K562 (cell line): ENCODE data around the gene PIGB. TPM values are rescaled to one million over a fixed set of nuclear protein-coding genes. Genes with fewer than 3 reads are reported as not detected.

ENCODE experiments used
- ATAC-seq: fragments of 200-7000 bp; cut with Tn5 transposase; 3 replicates; pipeline ENCODE4 v1.9.1; 2020; ENCODE audit warnings: moderate library complexity
- BruUV-seq: library from RNA; stranded (reverse); fragments of 400-500 nt; replicated peaks from 2 replicates; lab custom pipeline; 2021; lab: Mats Ljungman, UMichigan
- CTCF ChIA-PET: fragments of 300-600 bp; formaldehyde crosslinking; extraction: SDS; loops from one replicate; lab custom pipeline; 2021; ENCODE audit warnings: low intra/inter-chr PET ratio; lab: Yijun Ruan, JAX
- POLR2A ChIA-PET: fragments of 300-600, 350-650 bp; sonication (Branson Sonifier 250); formaldehyde crosslinking; extraction: SDS; loops from one replicate; lab custom pipeline; 2021; ENCODE audit warnings: antibody characterized with exemption, inconsistent platforms; lab: Yijun Ruan, JAX
- DNase-seq, 4 experiments: peaks; one replicate each; pipeline versions ENCODE4 v3.0.0 to v3.0.0-alpha.2; 2011 to 2018; ENCODE audit warnings: low spot score in 3 of 4, mixed read lengths in 3 of 4; ENCODE audit errors: extremely low read depth in 1 of 4
- FAIRE-seq: peaks from 2 replicates; lab custom pipeline; 2011; peaks lifted over from hg19 to GRCh38; lab: Jason Lieb, UNC
- H2AFZ ChIP-seq: 2 replicates; pipeline ENCODE4 v1.6.0; 2011; ENCODE audit warnings: low read depth, low read length, control low read depth, inconsistent platforms
- H3K27ac ChIP-seq: fragments of 200-600 bp; 3 replicates; pipeline ENCODE4 v1.8.0; 2011; ENCODE audit warnings: low read depth, mild to moderate bottlenecking, control low read depth, inconsistent platforms, low read length, moderate library complexity, mixed read lengths; ENCODE audit errors: extremely low read depth
- H3K27me3 ChIP-seq, 2 experiments: fragments of 300-600 bp in 1 of 2; 2 replicates in 1 of 2; 3 replicates in 1 of 2; pipeline versions ENCODE4 v1.6.0 to v1.8.0; 2011; ENCODE audit warnings: inconsistent platforms in 2 of 2, low read length in 2 of 2, mild to moderate bottlenecking in 1 of 2, mixed read lengths in 1 of 2, moderate library complexity in 1 of 2; ENCODE audit not compliant: control insufficient read depth in 2 of 2, insufficient read depth in 2 of 2
- H3K36me3 ChIP-seq: fragments of 300-600 bp; 3 replicates; pipeline ENCODE4 v1.8.0; 2011; ENCODE audit warnings: mild to moderate bottlenecking, low read length, inconsistent platforms; ENCODE audit not compliant: control insufficient read depth, insufficient read depth
- H3K4me1 ChIP-seq, 2 experiments: fragments of 200-600 bp in 1 of 2; replicated peaks in 1 of 2; 2 replicates in 1 of 2; 3 replicates in 1 of 2; pipeline versions ENCODE4 v1.5.1 to v1.8.0; 2011; ENCODE audit warnings: inconsistent platforms in 2 of 2, low read length in 2 of 2, mild to moderate bottlenecking in 1 of 2, mixed read lengths in 1 of 2, moderate library complexity in 1 of 2; ENCODE audit not compliant: control insufficient read depth in 2 of 2, insufficient read depth in 2 of 2
- H3K4me2 ChIP-seq: 2 replicates; pipeline ENCODE4 v1.6.1; 2011; ENCODE audit warnings: low read length, control low read depth, inconsistent platforms, mixed read lengths; ENCODE audit not compliant: insufficient read depth
- H3K4me3 ChIP-seq: fragments of 200-600 bp; sonication (generic), shearing (Covaris generic); 2 replicates; pipeline ENCODE4 v1.5.1; 2016; ENCODE audit warnings: control low read depth, inconsistent platforms
- H3K79me2 ChIP-seq: fragments of 200-600 bp; 3 replicates; pipeline ENCODE4 v1.8.0; 2011; ENCODE audit warnings: low read length, inconsistent platforms; ENCODE audit not compliant: control insufficient read depth, insufficient read depth
- H3K9ac ChIP-seq, 2 experiments: 2 replicates each; pipeline versions ENCODE4 v1.6.0 to v1.6.1; 2011; ENCODE audit warnings: low read depth in 2 of 2, low read length in 2 of 2, control low read depth in 1 of 2, inconsistent platforms in 1 of 2, mild to moderate bottlenecking in 1 of 2, mixed read lengths in 1 of 2; ENCODE audit not compliant: insufficient read depth in 1 of 2
- H3K9me1 ChIP-seq: one replicate; pipeline ENCODE4 v1.6.0; 2011; ENCODE audit warnings: inconsistent platforms, mild to moderate bottlenecking, low read length, moderate library complexity; ENCODE audit not compliant: control insufficient read depth, insufficient read depth
- H3K9me3 ChIP-seq: replicated peaks from 2 replicates; pipeline ENCODE4 v1.5.1; 2011; ENCODE audit warnings: low read depth, low read length, inconsistent platforms; ENCODE audit not compliant: control insufficient read depth, insufficient read depth
- H4K20me1 ChIP-seq: replicated peaks from 2 replicates; pipeline ENCODE4 v1.6.1; 2011; ENCODE audit warnings: low read length, inconsistent platforms, mixed read lengths; ENCODE audit not compliant: control insufficient read depth, insufficient read depth
- TRIM24 ChIP-seq, 2 experiments: fragments of 450-650 bp; IDR thresholded peaks; 2 replicates each; pipeline ENCODE4 v1.6.1; 2016
- ZNF121 ChIP-seq: sonication (generic); formaldehyde crosslinking; conservative IDR thresholded peaks from 2 replicates; pipeline ENCODE4 v1.8.0; 2022; ENCODE audit warnings: missing genetic modification reagents
- ZNF134 ChIP-seq: fragments of 250-450 bp; sonication (Bioruptor Pico); conservative IDR thresholded peaks from 2 replicates; pipeline ENCODE4 v1.4.0; 2020
- ZNF354B ChIP-seq: fragments of 250-450 bp; sonication (Bioruptor Pico); IDR thresholded peaks from 2 replicates; pipeline ENCODE4 v1.4.0; 2020
- ZNF444 ChIP-seq: fragments of 250-450 bp; sonication (Bioruptor Pico); IDR thresholded peaks from 2 replicates; pipeline ENCODE4 v1.4.0; 2020; ENCODE audit warnings: mild to moderate bottlenecking, moderate library complexity
- WGBS: fragments of 100-300 bp; shearing (Covaris generic); methylation state at CpG from one replicate; pipeline ENCODE4 v1.1.6; 2016; ENCODE audit warnings: low coverage, mixed read lengths; ENCODE audit not compliant: insufficient coverage; ENCODE audit errors: missing lambda C conversion rate; 5-methylcytosine and 5-hydroxymethylcytosine counted together
- in situ Hi-C: fragments of 300-500 bp; cut with MboI; formaldehyde crosslinking; loops from 4 replicates; pipeline ENCODE4 v1.15.0; 2018; ENCODE audit warnings: inconsistent platforms, mixed read lengths
- intact Hi-C: fragments of 100-400 bp; cut with micrococcal nuclease; formaldehyde crosslinking; loops from 2 replicates; pipeline ENCODE4 v1.14.2; 2022
- polyA plus RNA-seq, 8 experiments: library from polyadenylated mRNA; depleted of rRNA in 4 of 8; stranded (reverse) in 5 of 8; unstranded in 3 of 8; fragments of >200 nt; fragmentation: Nextera tagmentation in 2 of 8; fragmentation: Illumina TruSeq in 1 of 8; extraction: Ambion mirVana in 2 of 8; extraction: Trizol in 1 of 8; gene quantifications; 2 replicates each; pipeline versions ENCODE4 v1.2.1 to v1.2.3, GENCODE V29; 2011 to 2014; ENCODE audit warnings: inconsistent platforms in 1 of 8, missing spikeins in 1 of 8
- total RNA-seq, 7 experiments: library from RNA; depleted of rRNA in 6 of 7; stranded (reverse); fragments of >200 nt in 6 of 7; fragmentation: Illumina TruSeq in 2 of 7; extraction: Trizol in 2 of 7; gene quantifications; 2 replicates each; pipeline versions ENCODE4 v1.2.1 to v1.2.3, GENCODE V29; 2011 to 2021; ENCODE audit warnings: low replicate concordance in 1 of 7
- TF ChIP-seq, protein P1 (sequence below): sonication (generic); formaldehyde crosslinking; IDR thresholded peaks from 2 replicates; pipeline ENCODE4 v1.8.1; 2023; ENCODE audit warnings: mild to moderate bottlenecking, missing genetic modification reagents

The PIGB gene
- total and polyA plus RNA-seq, 9 of the 15 experiments (the other 6 are each of a cell fraction or from before 2014, with no cell fraction given): 9.9 to 32.3 (median 18.2) TPM

DNA sequence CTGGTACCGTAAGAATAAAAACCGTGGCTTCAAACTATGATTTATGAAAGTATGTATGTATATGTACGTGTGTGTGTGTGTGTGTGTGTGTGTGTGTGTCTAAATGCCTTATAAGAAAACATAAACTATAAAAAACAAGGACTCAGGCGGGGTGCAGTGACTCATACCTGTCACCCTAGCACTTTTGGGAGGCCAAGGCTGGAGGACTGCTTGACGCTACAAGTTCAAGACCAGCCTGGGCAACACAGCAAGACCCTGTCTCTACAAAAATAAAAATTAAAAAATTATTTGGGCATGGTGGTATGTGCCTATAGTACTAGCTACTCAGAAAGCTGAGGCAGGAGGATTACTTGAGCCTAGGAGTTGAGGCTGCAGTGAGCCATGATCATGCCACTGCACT is 60.1 kb downstream of the PIGB start:
- 88% methylated on average over 5 of the region's 5 CpGs for WGBS
- in situ Hi-C loops (no loop called here), intact Hi-C loops (no loop called here)
- Histone ChIP-seq H4K20me1 (no peaks in the 10 kb centered on the region), H3K4me3 (no peak overlapping the region), H3K27ac (no peak overlapping the region), H3K4me1 (no peaks in the 10 kb centered on the region), H3K4me2 (no peak overlapping the region), H3K27me3 (no peaks in the 10 kb centered on the region), H3K9ac (no peak overlapping the region), H2AFZ (no peak overlapping the region), H3K79me2 (no peaks in the 10 kb centered on the region), H3K9me3 (no peaks in the 10 kb centered on the region), H3K9me1 (no peaks in the 10 kb centered on the region), H3K36me3 (peaks cover 66% of the 10 kb centered on the region)
- ChIA-PET CTCF (no interaction called here), POLR2A (no interaction called here)
- TF ChIP-seq TRIM24 (IDR thresholded peaks at IDR 0.05) (no peak), ZNF121 (CRISPR knock-in tag) (peak; percentile 50)
- TF ChIP-seq, protein P1, sequence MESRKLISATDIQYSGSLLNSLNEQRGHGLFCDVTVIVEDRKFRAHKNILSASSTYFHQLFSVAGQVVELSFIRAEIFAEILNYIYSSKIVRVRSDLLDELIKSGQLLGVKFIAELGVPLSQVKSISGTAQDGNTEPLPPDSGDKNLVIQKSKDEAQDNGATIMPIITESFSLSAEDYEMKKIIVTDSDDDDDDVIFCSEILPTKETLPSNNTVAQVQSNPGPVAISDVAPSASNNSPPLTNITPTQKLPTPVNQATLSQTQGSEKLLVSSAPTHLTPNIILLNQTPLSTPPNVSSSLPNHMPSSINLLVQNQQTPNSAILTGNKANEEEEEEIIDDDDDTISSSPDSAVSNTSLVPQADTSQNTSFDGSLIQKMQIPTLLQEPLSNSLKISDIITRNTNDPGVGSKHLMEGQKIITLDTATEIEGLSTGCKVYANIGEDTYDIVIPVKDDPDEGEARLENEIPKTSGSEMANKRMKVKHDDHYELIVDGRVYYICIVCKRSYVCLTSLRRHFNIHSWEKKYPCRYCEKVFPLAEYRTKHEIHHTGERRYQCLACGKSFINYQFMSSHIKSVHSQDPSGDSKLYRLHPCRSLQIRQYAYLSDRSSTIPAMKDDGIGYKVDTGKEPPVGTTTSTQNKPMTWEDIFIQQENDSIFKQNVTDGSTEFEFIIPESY: peak; percentile 64; the same call in 1 of the 2 replicates
- FAIRE-seq: no peak
- no TSS peak for BruUV-seq
- DNase-seq: no peak
- no peak for ATAC-seq

DNA sequence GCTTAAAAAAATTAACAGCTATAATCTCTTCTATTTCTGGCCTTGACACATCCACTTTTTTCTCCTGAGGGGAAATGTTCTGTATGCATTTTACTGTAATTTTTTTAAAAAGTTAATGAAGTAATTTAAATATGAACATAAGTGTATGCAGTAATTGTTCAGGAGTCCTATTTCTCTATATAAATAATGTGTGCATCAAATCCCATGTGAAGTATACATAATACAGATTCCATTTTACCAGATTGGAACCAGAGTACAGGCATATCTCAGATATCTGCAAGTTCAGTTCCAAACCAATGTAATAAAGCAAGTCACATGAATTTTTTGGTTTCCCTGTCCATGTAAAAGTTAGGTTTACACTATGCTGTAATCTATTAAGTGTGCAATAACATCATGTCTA is 62.6 kb downstream of the PIGB start:
- no peak overlapping the region for H3K27ac ChIP-seq
- intact Hi-C loops: no loop called here
- H3K4me3 ChIP-seq: no peak overlapping the region
- BruUV-seq: no TSS peak
- in situ Hi-C loops: no loop called here
- ChIA-PET POLR2A (interaction anchor here (0.8 to 2.3 kb wide), 3 partner anchors 15 to 165 kb away, joined by 3 to 7 read pairs (median 3); no protein-coding TSS in a partner anchor), CTCF (no interaction called here)
- FAIRE-seq (no peak), DNase-seq (no peak), ATAC-seq (no peak)
- H4K20me1 ChIP-seq: no peaks in the 10 kb centered on the region
- H3K36me3 ChIP-seq: peaks cover 69% of the 10 kb centered on the region; the same call in 2 of the 3 replicates
- no peaks in the 10 kb centered on the region for H3K9me3 ChIP-seq
- H3K27me3 ChIP-seq: no peaks in the 10 kb centered on the region
- no peak overlapping the region for H2AFZ ChIP-seq
- no peak overlapping the region for H3K9ac ChIP-seq
- H3K4me1 ChIP-seq: no peaks in the 10 kb centered on the region
- TF ChIP-seq ZNF444: no peak
- no peak for TF ChIP-seq ZNF134 (CRISPR knock-in tag)
- TF ChIP-seq ZNF354B (CRISPR knock-in tag): no peak
- H3K79me2 ChIP-seq: no peaks in the 10 kb centered on the region
- H3K9me1 ChIP-seq: no peaks in the 10 kb centered on the region
- no peak overlapping the region for H3K4me2 ChIP-seq
